ENCODE results near the gene ATG12. TPM values are rescaled to one million over a fixed set of nuclear protein-coding genes. Genes with fewer than 3 reads are reported as not detected.

ATG12 gene
- total RNA-seq, 1 experiment from 2014 or later, result 52.0 TPM

GRCh38 chr5:115796656-115797055 lies 44.7 kb downstream of the ATG12 start:
- in situ Hi-C loops (cut with HindIII; ENCODE audit: low pct_unique_long_range_greater_than_20kb, low sequenced_read_pairs), result no loop called here
- no peak overlapping the region for H3K4me3 ChIP-seq (ENCODE audit: low read depth in 2 of 2, low read length in 2 of 2)
- BruUV-seq (replicated peaks), result no TSS peak
- no peak for ATAC-seq
- H3K27ac ChIP-seq (ENCODE audit: low read length), result no peak overlapping the region
- ChIA-PET CTCF (no interaction called here), POLR2A (no interaction called here)
- H3K9me3 ChIP-seq (ENCODE audit: control insufficient read depth, insufficient read depth, low read depth, low read length), result no peaks in the 10 kb centered on the region
- no peaks in the 10 kb centered on the region for H3K4me1 ChIP-seq (ENCODE audit: control insufficient read depth, insufficient read depth, low read length)
- H3K36me3 ChIP-seq (ENCODE audit: control insufficient read depth, insufficient read depth, low read length), result no peaks in the 10 kb centered on the region
- intact Hi-C loops (cut with micrococcal nuclease; ENCODE audit: unreplicated experiment), result no loop called here
- H3K27me3 ChIP-seq (ENCODE audit: control insufficient read depth, insufficient read depth, low read length), result no peaks in the 10 kb centered on the region
- DNase-seq (ENCODE audit: low read depth, low spot score), result no peak
- no peak for TF ChIP-seq SIN3A (IDR thresholded peaks at IDR 0.05; ENCODE audit: borderline replicate concordance, insufficient read depth, low read depth, low read length)
- no peak for TF ChIP-seq POLR2AphosphoS5 (IDR thresholded peaks at IDR 0.05; ENCODE audit: low read depth, low read length)
- no peak for TF ChIP-seq REST (IDR thresholded peaks at IDR 0.05; ENCODE audit: insufficient read depth in 1 of 2, low read depth in 2 of 2, low read length in 1 of 2)
- no peak for TF ChIP-seq TCF7L2 (IDR thresholded peaks at IDR 0.05; ENCODE audit: low read depth, low read length)
- no peak for TF ChIP-seq CTCF (IDR thresholded peaks at IDR 0.05)

GRCh38 chr5:115795700-115796099 lies 45.7 kb downstream of the ATG12 start:
- POLR2A ChIA-PET, result no interaction called here
- in situ Hi-C loops (cut with HindIII; ENCODE audit: low pct_unique_long_range_greater_than_20kb, low sequenced_read_pairs), result no loop called here
- no peak overlapping the region for H3K27ac ChIP-seq (ENCODE audit: low read length)
- H3K27me3 ChIP-seq (ENCODE audit: control insufficient read depth, insufficient read depth, low read length), result no peaks in the 10 kb centered on the region
- CTCF ChIA-PET, result no interaction called here
- TF ChIP-seq REST (IDR thresholded peaks at IDR 0.05; ENCODE audit: insufficient read depth in 1 of 2, low read depth in 2 of 2, low read length in 1 of 2), result no peak
- no peaks in the 10 kb centered on the region for H3K36me3 ChIP-seq (ENCODE audit: control insufficient read depth, insufficient read depth, low read length)
- no peaks in the 10 kb centered on the region for H3K9me3 ChIP-seq (ENCODE audit: control insufficient read depth, insufficient read depth, low read depth, low read length)
- DNase-seq (ENCODE audit: low read depth, low spot score) (no peak), ATAC-seq (no peak)
- H3K4me1 ChIP-seq (ENCODE audit: control insufficient read depth, insufficient read depth, low read length), result no peaks in the 10 kb centered on the region
- intact Hi-C loops (cut with micrococcal nuclease; ENCODE audit: unreplicated experiment), result no loop called here
- BruUV-seq (replicated peaks), result no TSS peak
- no peak overlapping the region for H3K4me3 ChIP-seq (ENCODE audit: low read depth in 2 of 2, low read length in 2 of 2)

All from Panc1 (cell line).